Activated CD4-positive, alpha-beta T cell treated with anti-CD3 and anti-CD28 coated beads for 36 hours (primary cell): ENCODE results near the gene SVBP. TPM values are rescaled to one million over a fixed set of nuclear protein-coding genes. Genes with fewer than 3 reads are reported as not detected.
"Not testable (repeated sequence)": the region's sequence is repeated elsewhere in the genome, so short reads cannot be mapped to it uniquely, and the experiment has no call there.

ENCODE experiments used
- ATAC-seq: fragments of 200-7000 bp; cut with Tn5 transposase; one replicate; pipeline ENCODE4 v1.10.0; 2021; ENCODE audit warnings: mild to moderate bottlenecking, moderate library complexity
- CTCF ChIA-PET: fragments of 350-600 bp; sonication (Branson Sonifier 250); formaldehyde crosslinking; loops from one replicate; lab custom pipeline; 2021; ENCODE audit warnings: antibody characterized with exemption; lab: Charles Lee
- POLR2A ChIA-PET: fragments of 350-600 bp; sonication (Branson Sonifier 250); formaldehyde crosslinking; loops from one replicate; lab custom pipeline; 2021; ENCODE audit warnings: antibody characterized with exemption, inconsistent platforms; lab: Charles Lee
- DNase-seq: peaks from one replicate; pipeline ENCODE4 v3.0.0-alpha.2; 2020
- H3K27ac Mint-ChIP-seq: one replicate; pipeline ENCODE4 v1.8.0; 2021; ENCODE audit warnings: mixed read lengths
- H3K27me3 Mint-ChIP-seq: one replicate; pipeline ENCODE4 v1.8.0; 2021; ENCODE audit warnings: mixed read lengths
- H3K36me3 Mint-ChIP-seq: one replicate; pipeline ENCODE4 v1.8.0; 2021; ENCODE audit warnings: low read depth, mixed read lengths
- H3K4me1 Mint-ChIP-seq: one replicate; pipeline ENCODE4 v1.8.0; 2021; ENCODE audit warnings: mixed read lengths
- H3K4me3 Mint-ChIP-seq: one replicate; pipeline ENCODE4 v1.8.0; 2021; ENCODE audit warnings: mild to moderate bottlenecking, moderate library complexity, mixed read lengths
- H3K9me3 Mint-ChIP-seq: one replicate; pipeline ENCODE4 v1.8.0; 2021; ENCODE audit warnings: low read depth, mixed read lengths
- intact Hi-C, 2 experiments: fragments of 100-400 bp; cut with DNase I in 1 of 2; cut with micrococcal nuclease in 1 of 2; formaldehyde crosslinking; loops; one replicate each; pipeline versions ENCODE4 v1.14.2 to v1.15.1; 2022 to 2024; cut with DNase I, micrococcal nuclease
- total RNA-seq, 2 experiments: library from RNA; stranded (reverse); gene quantifications; one replicate each; pipeline ENCODE4 v1.2.3, GENCODE V29; 2021

SVBP gene
- total RNA-seq, 2 experiments from 2014 or later: 14.5 to 14.6 TPM

DNA sequence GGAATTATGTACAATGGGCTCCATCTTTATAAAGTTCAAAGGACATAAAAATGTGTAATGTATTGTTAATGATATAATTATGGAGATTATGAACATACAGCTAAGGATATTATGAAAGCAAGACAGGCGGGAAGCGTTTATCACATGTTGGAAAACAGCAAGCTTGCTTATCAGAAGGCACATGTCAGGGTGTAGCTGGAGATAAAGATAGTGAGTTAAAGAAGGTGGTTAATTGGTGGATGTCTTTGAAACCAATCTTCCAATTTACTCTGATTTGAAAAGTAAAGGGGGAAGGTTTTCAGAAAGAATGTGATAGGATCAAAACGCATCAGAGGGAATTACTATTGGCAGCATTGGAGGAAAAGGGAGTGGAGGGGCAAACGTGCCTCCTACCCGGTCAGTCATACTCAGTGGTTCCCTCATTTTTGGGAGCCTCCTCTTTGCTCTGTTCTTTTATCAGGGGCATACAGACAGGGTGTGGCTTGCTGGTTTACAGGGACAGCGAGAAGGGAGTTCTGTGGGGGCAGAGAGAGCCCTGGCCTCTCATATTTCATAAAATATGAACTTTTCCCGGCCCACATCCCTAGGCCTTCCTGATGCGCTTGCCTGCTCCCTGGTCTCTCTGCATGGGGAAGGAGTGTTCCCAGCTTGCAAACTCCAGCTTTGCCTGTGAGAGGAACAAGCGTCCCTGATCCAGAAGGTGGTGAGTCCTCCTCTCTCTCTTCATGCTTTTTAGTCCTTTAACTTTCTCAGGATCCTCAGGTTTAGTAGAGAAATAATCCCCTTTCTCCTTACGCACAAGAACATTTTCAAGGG is 8.0 kb upstream of the SVBP start:
- ATAC-seq (no peak), DNase-seq (no peak)
- Mint-ChIP-seq H3K4me3 (no peak overlapping the region), H3K36me3 (no peaks in the 10 kb centered on the region), H3K27me3 (no peaks in the 10 kb centered on the region), H3K9me3 (no peaks in the 10 kb centered on the region), H3K4me1 (peaks cover 9% of the 10 kb centered on the region), H3K27ac (no peak overlapping the region)
- ChIA-PET CTCF (interaction anchor here (0.9 to 1.4 kb wide), 4 partner anchors 9 to 248 kb away, joined by 3 to 4 read pairs (median 4); no protein-coding TSS in a partner anchor), POLR2A (interaction anchor here (1.0 kb wide), 1 partner anchor 88 kb away, joined by 3 read pairs; no protein-coding TSS in a partner anchor)
- intact Hi-C loops: no loop called here

DNA sequence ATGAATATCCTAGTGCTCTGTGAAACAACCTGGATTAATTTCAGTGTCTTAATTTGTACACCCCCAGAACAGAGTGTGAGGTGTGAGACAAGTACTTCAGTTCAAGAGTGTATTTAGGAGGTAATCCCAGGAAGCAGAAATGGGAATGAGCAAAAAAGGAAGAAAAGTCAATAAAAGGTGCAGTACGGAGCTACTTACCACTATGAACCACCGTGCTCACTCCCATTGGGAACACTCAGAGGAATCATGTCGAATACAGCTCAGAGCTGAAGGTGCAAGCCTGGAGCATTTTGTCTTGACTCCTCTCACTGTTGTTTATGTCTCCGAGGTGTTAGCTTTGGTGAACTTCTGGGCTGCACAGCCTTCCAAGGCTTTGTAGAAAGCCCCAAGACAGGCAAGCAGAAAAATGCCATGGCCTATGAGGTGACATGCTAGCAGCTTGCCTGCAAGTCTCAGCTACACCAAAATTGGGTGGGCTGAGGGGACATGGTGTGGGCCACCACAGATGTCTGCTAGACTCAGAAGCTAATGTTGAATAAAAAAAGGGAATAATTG is 7.4 kb upstream of the SVBP start:
- no peak overlapping the region for H3K27ac Mint-ChIP-seq
- POLR2A ChIA-PET: interaction anchor here (1.0 kb wide), 1 partner anchor 89 kb away, joined by 3 read pairs; no protein-coding TSS in a partner anchor
- H3K9me3 Mint-ChIP-seq: no peaks in the 10 kb centered on the region
- H3K27me3 Mint-ChIP-seq: no peaks in the 10 kb centered on the region
- H3K36me3 Mint-ChIP-seq: no peaks in the 10 kb centered on the region
- DNase-seq (no peak), ATAC-seq (no peak)
- intact Hi-C loops: no loop called here
- CTCF ChIA-PET: interaction anchor here (0.9 to 1.4 kb wide), 3 partner anchors 9 to 249 kb away, joined by 3 to 4 read pairs (median 3); no protein-coding TSS in a partner anchor
- peaks cover 9% of the 10 kb centered on the region for H3K4me1 Mint-ChIP-seq
- no peak overlapping the region for H3K4me3 Mint-ChIP-seq

DNA sequence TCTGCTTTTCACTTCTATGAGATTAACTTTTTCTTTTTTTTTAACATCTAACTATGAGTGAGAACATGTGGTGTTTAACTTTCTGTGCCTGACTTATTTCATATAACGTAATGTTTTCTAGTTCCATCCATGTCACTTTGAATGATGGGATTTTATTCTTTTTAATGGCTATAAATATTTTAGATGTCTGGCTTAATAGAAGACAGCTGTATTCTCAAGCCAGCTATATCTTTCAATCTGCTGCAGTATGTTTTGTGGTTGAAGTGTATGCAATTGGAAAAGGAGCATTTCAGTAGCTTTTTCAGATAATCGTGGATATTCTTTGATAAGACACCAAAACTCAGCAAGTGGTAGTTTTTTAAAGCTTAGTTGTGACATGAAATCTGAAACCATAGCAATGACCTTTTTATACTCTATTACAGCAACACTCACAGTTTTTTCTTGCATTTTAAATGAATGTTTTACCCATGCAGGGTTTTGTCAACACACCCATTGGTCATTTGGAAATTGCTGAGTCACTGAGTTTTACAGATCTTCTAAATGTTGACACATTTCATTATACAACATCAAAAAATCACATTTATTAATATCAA is 5.7 kb upstream of the SVBP start:
- peaks cover 12% of the 10 kb centered on the region for H3K4me1 Mint-ChIP-seq
- H3K4me3 Mint-ChIP-seq: no peak overlapping the region
- ATAC-seq (no peak), DNase-seq (no peak)
- H3K27me3 Mint-ChIP-seq: peaks cover 2% of the 10 kb centered on the region
- no peak overlapping the region for H3K27ac Mint-ChIP-seq
- intact Hi-C loops: no loop called here
- H3K36me3 Mint-ChIP-seq: peaks cover 3% of the 10 kb centered on the region
- ChIA-PET POLR2A (no interaction called here), CTCF (interaction anchor here (1.0 to 1.3 kb wide), 4 partner anchors 9 to 251 kb away, joined by 3 to 4 read pairs (median 3); no protein-coding TSS in a partner anchor)
- H3K9me3 Mint-ChIP-seq: no peaks in the 10 kb centered on the region

DNA sequence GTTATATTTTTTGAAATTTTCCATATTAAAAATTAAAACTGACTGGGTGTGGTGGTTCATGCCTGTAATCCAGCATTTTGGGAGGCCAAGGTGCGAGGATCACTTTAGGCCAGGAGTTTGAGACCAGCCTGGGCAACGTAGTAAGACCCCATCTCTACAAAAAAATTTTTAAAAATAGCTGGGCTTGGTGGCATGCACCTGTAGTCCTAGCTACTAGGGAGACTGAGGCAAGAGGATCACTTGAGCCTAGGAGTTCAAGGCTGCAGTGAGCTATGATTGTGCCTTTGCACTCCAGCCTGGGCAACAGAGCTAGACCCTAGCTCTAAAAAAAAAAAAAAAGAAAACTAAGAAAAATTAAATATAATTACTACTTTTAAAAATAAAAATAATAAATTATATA is 4.5 kb upstream of the SVBP start:
- ChIA-PET POLR2A (no interaction called here), CTCF (interaction anchor here (0.6 to 2.5 kb wide), 2 partner anchors 25 to 1363 kb away, joined by 3 to 12 read pairs; partner anchors contain the start of gene ZNF691)
- H3K9me3 Mint-ChIP-seq: no peaks in the 10 kb centered on the region
- H3K27ac Mint-ChIP-seq: no peak overlapping the region
- H3K4me1 Mint-ChIP-seq: peaks cover 16% of the 10 kb centered on the region
- H3K4me3 Mint-ChIP-seq: no peak overlapping the region
- peaks cover 2% of the 10 kb centered on the region for H3K27me3 Mint-ChIP-seq
- intact Hi-C loops: no loop called here
- H3K36me3 Mint-ChIP-seq: peaks cover 3% of the 10 kb centered on the region
- ATAC-seq: no peak
- DNase-seq: no peak

DNA sequence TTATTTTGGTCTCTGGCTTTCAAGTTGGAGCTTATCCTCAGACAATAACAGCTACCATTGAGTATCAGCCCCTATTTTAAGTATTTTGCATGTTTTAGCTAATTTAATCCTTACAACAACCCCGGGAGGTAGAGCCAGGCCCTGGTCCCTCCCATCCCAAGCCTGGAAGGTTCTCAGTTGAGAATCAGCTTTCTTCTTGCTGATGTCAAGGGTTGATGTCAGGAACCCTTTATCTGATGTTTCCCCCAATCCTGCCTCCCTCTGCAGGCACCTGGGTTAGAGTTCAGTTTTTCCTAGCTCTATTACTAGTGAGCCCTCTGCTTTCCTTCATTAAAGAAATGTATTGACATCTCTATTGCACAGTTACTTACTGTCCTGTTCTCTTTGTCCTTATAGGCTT is 3.6 kb upstream of the SVBP start:
- H3K4me3 Mint-ChIP-seq: no peak overlapping the region
- H3K36me3 Mint-ChIP-seq: peaks cover 3% of the 10 kb centered on the region
- no peak overlapping the region for H3K27ac Mint-ChIP-seq
- no peak for DNase-seq
- intact Hi-C loops: no loop called here
- peaks cover 23% of the 10 kb centered on the region for H3K4me1 Mint-ChIP-seq
- H3K9me3 Mint-ChIP-seq: no peaks in the 10 kb centered on the region
- ATAC-seq: no peak
- POLR2A ChIA-PET: interaction anchor here (0.6 kb wide), 1 partner anchor 8 kb away, joined by 4 read pairs; no protein-coding TSS in a partner anchor
- H3K27me3 Mint-ChIP-seq: peaks cover 2% of the 10 kb centered on the region
- CTCF ChIA-PET: interaction anchor here (0.6 to 2.5 kb wide), 3 partner anchors 25 to 1363 kb away, joined by 3 to 12 read pairs (median 5); partner anchors contain the start of gene ZNF691

DNA sequence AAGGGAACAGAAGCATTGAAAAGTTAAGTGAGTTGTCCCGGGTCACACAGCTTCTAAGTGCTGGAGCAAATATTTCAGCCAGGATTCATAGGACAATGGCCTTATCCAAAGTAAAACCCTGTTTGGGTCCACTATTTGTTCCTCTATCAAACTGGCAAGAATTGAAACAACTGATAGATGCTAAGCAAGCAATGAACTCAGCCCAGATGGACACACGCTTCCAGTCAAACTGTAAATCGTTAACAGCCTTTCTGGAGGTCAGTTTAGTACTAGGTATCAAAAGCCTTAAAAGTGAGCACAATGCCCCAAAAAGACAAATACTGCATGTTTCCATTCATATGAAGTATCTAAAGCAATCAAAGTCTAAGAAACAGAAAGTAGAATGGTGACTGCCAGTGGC is 779 bp upstream of the SVBP start:
- no peak for DNase-seq
- Mint-ChIP-seq H3K4me3 (peak overlapping the region; percentile 50), H3K9me3 (no peaks in the 10 kb centered on the region), H3K27ac (no peak overlapping the region), H3K4me1 (peaks cover 21% of the 10 kb centered on the region), H3K27me3 (peaks cover 2% of the 10 kb centered on the region), H3K36me3 (peaks cover 4% of the 10 kb centered on the region)
- CTCF ChIA-PET: interaction anchor here (1.0 to 3.9 kb wide), 5 partner anchors 18 to 52 kb away, joined by 3 to 27 read pairs (median 5); partner anchors contain the start of genes C1orf50, P3H1 and ZNF691
- intact Hi-C loops: loop anchor here (1.0 to 2.0 kb wide), 11 partner anchors 28 to 1213 kb away; partner anchors contain the start of genes C1orf50 (in 2 of the 2), P3H1 (in 2 of the 2), ZNF691 (in 2 of the 2) and CCDC30 (in 1 of the 2)
- ATAC-seq: no peak
- POLR2A ChIA-PET: interaction anchor here (0.6 to 2.8 kb wide), 5 partner anchors 9 to 141 kb away, joined by 3 to 13 read pairs (median 3); partner anchors contain the start of genes C1orf50, P3H1 and ZNF691

DNA sequence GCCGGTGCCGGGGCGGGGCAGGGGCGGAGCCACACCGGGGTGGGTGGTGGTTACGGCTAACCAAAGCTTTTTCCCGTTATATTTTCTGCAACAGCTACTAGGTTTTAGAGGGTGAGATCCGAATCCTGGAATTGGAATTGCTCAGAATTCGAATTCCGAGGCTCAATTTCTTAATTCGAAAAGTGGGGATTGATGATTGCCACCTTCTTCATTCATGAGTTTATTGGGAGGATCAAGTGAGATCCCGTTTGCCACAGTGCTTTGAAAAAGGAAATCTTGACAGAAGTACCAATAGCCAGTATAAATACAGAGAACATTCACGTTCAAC is 207 bp upstream of the SVBP start:
- no peak for ATAC-seq
- Mint-ChIP-seq H3K4me3 (peak overlapping the region; percentile 77), H3K36me3 (peaks cover 4% of the 10 kb centered on the region), H3K27me3 (peaks cover 2% of the 10 kb centered on the region), H3K4me1 (peaks cover 16% of the 10 kb centered on the region), H3K9me3 (no peaks in the 10 kb centered on the region), H3K27ac (no peak overlapping the region)
- intact Hi-C loops: loop anchor here (1.0 to 2.0 kb wide), 11 partner anchors 29 to 1213 kb away; partner anchors contain the start of genes C1orf50 (in 2 of the 2), P3H1 (in 2 of the 2), ZNF691 (in 2 of the 2) and CCDC30 (in 1 of the 2)
- ChIA-PET CTCF (interaction anchor here (0.5 to 3.9 kb wide), 7 partner anchors 18 to 104 kb away, joined by 3 to 27 read pairs (median 5); partner anchors contain the start of genes C1orf50, P3H1 and ZNF691), POLR2A (interaction anchor here (0.6 to 2.8 kb wide), 4 partner anchors 9 to 51 kb away, joined by 3 to 13 read pairs (median 8); partner anchors contain the start of genes C1orf50, P3H1 and ZNF691)
- DNase-seq: no peak

DNA sequence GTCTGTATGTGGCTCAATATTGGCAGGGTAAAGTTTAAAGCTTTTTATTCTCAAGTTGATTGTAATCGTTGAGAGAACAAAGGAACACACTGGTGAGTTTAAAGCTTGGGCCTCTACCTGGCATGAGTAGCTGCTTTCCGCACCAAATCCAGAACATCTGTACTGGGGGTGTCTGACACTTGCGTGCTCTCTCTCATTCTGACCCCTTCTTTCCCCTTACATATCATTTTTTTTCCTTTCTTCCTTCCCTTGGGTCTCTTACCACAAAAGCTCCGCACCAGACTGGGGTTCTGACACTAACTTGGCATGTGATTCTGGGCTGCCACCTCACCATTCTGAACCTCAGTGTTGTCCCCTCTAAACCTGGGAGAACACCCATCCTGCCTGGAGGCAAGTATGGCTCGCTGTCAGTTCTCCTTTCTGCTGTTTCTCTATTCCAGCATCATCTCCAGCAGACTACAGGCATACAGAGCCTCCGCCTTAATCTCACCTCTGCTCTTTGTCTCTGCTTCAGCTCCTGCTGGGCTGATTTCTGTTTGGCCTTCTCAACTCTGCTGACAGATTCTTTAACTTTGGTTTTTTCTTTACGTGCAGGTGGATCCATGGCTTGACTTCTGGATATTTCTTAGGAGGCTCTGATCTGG is 1.1 kb downstream of the SVBP start:
- DNase-seq (peak; percentile 41), ATAC-seq (peak; percentile 10)
- Mint-ChIP-seq H3K36me3 (peaks cover 4% of the 10 kb centered on the region), H3K4me1 (peaks cover 16% of the 10 kb centered on the region), H3K27ac (peak overlapping the region; percentile 84), H3K9me3 (no peaks in the 10 kb centered on the region), H3K4me3 (peak overlapping the region; percentile 77), H3K27me3 (peaks cover 2% of the 10 kb centered on the region)
- intact Hi-C loops: loop anchor here in 1 of 2 experiments (2.0 kb wide), 2 partner anchors 133 to 1215 kb away; partner anchors contain the start of genes SLC6A9 and YBX1
- CTCF ChIA-PET: interaction anchor here (0.6 to 3.9 kb wide), 7 partner anchors 9 to 191 kb away, joined by 3 to 27 read pairs (median 5); partner anchors contain the start of genes C1orf50, P3H1 and ZNF691
- POLR2A ChIA-PET: interaction anchor here (0.6 to 2.8 kb wide), 4 partner anchors 30 to 56 kb away, joined by 3 to 13 read pairs (median 8); partner anchors contain the start of genes C1orf50, P3H1 and ZNF691

DNA sequence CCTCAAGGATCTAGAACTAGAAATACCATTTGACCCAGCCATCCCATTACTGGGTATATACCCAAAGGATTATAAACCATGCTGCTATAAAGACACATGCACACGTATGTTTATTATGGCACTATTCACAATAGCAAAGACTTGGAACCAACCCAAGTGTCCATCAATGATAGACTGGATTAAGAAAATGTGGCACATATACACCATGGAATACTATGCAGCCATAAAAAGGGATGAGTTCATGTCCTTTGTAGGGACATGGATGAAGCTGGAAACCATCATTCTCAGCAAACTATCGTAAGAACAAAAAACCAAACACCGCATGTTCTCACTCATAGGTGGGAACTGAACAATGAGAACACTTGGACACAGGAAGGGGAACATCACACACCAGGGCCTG is 2.4 kb downstream of the SVBP start:
- H3K4me3 Mint-ChIP-seq, POLR2A ChIA-PET, H3K27ac Mint-ChIP-seq, ATAC-seq, intact Hi-C loops, H3K36me3 Mint-ChIP-seq, H3K9me3 Mint-ChIP-seq, H3K27me3 Mint-ChIP-seq, DNase-seq: not testable (repeated sequence)
- CTCF ChIA-PET: interaction anchor here (3.9 kb wide), 1 partner anchor 32 kb away, joined by 27 read pairs; the partner anchor contains the start of gene ZNF691
- peaks cover 16% of the 10 kb centered on the region for H3K4me1 Mint-ChIP-seq

DNA sequence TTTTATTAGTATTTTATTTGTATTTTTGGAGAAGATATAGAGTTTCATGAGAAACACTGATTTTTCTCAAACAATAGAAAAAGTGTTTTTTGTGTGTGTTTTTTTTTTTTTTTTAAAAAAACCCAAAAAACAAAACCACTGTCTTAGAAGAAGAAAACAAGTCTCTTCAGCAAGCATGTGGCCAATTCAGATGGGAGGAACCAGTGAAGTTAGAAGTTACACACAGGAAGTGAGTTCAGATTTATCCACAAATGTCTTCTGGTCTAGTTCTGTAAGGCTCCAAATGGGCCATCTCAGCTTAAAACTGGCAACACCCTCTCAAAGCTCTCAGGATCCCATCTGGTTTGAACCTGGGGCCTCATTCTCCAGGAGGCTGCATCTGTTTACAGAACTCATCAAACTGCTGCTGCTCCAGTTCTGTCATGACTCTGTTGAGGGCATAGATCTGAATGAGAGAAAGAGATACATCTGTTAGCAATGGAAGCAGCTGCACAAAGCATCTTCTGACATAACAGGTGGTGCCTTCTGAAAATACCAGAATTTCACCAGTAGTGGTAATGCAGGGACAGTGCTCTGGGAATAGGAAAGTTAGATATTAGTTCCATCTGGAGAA is 10.0 kb downstream of the SVBP start:
- Mint-ChIP-seq H3K36me3 (peaks cover 5% of the 10 kb centered on the region), H3K9me3 (no peaks in the 10 kb centered on the region), H3K4me3 (no peak overlapping the region), H3K4me1 (peaks cover 3% of the 10 kb centered on the region), H3K27ac (no peak overlapping the region), H3K27me3 (no peaks in the 10 kb centered on the region)
- intact Hi-C loops: no loop called here
- DNase-seq (no peak), ATAC-seq (no peak)
- ChIA-PET POLR2A (interaction anchor here (0.5 kb wide), 1 partner anchor 24 kb away, joined by 4 read pairs; no protein-coding TSS in a partner anchor), CTCF (interaction anchor here (1.1 kb wide), 1 partner anchor 18 kb away, joined by 3 read pairs; no protein-coding TSS in a partner anchor)
